RCC 7860 (cell line): Measurements from ENCODE around the gene TAF13.

Experiments used
- DNase-seq: peaks from one replicate; pipeline ENCODE4 v3.0.0-alpha.2; 2015; ENCODE audit warnings: low spot score
- FAIRE-seq: peaks from 2 replicates; lab custom pipeline; 2012; peaks lifted over from hg19 to GRCh38; lab: Jason Lieb, UNC

The TAF13 gene, protein sequence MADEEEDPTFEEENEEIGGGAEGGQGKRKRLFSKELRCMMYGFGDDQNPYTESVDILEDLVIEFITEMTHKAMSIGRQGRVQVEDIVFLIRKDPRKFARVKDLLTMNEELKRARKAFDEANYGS

DNA sequence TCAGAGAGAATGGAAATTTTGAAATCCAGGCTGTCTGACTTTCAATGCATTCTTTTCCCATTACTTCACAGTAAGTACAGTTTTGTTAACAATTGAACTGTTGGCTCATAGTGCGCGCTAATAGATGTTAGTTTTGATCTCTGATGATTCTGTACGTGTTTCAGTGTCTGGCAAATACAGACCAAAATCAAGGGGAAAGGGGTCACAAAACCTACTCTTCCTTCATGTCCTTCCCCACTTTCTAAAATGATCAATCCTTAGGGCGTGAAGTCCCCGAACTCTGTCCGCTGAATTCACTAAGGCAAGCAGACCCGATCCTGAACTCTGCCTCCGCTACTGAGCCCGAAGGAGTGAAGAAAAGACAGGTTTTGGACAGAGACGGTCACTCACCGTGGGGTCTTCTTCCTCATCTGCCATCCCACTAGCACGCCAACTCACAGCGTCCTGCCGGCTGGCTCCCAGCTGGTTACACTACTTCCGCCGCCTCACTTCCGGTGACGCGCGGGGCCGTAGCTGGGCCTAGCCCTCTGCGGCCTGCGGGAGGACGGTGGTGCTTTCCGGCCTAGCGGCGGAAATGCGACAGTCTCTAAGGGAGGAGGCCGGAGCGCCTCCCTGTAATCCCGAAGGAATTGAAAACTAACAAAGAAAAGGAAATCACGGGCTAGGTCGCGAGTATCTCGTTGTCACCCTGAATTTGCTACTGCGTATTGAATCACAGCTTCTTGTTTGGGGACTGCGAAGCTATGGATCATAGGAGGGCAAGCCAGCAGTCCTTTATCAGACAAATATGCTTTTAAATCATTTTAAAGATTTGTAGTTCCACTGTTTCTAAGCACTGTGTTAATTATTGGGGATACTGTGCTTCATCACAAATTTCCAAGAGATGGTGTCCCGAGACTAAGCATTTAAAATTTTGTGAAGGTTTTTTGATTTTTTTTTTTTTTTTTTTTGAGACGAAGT is at the start of gene TAF13:
Gene TAF13 (minus strand): TSS at position 473 of the 960 bp plus-strand sequence. CDS start 56 bp downstream, at position 417.
- DNase-seq = peak; percentile 87
- FAIRE-seq = peak; percentile 83

DNA sequence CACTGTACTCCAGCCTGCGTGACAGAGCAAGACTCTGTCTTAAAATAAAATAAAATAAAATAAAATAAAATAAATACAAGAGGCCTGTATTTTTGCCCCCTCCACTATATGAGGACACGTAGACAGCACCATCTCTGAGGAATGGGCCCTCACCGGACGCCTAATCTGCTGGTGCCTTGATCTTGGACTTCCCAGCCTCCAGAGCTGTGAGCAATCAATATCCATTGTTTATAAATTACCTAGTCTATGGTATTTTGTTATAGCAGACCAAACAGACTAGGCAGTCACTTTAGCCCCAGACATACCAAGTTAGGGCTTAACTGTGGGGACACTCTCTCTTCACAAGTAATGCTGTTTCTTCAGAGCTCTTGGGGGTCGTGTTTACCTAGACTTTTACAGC is 44.6 kb upstream of the TAF13 start:
- DNase-seq = no peak
- FAIRE-seq = no peak

- FAIRE-seq = no peak
- no peak for DNase-seq
Measured at GRCh38 chr1:109118089-109118488, 42.3 kb upstream of the TAF13 start.

DNA sequence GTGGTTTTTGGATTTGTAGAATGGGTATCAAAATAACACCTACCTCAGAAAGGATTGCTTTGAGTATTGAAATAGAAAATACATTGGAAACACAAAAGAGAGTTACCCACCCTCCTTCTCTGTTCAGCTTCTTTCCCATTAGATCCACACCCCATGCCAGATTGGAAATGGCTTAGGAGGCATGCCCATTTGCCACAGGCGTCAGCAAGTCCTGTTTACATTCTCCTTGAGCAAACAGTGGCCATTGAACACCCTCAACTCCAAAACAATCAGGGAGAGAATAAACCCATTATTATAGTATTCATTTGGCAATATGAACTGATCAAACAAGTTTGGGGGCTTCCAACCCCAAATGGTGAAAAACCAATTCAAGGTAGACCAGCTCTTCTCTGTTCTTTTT is 40.5 kb upstream of the TAF13 start:
- no peak for DNase-seq

GRCh38 chr1:109115685-109116084 is 39.9 kb upstream of the TAF13 start:
- DNase-seq (no peak), FAIRE-seq (no peak)

More for the DNA sequence above, 40.5 kb upstream of the TAF13 start:
- FAIRE-seq = no peak

DNA sequence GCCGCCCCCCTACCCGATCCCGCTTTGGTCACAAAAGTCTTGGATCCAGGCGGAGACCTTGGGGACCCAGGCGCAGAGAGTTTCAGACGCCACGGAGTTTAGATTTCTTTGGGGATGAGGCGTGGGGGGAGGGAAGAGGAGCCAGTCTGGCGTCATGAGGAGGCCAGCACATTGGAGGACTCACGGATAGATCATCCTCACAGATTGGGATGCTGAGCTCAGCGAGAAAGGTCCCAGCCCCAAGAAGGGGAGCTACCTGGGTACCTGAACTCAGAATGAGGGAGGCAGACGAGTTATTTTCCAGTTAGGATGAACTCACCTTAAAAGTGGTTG is 38.5 kb upstream of the TAF13 start:
- no peak for FAIRE-seq
- no peak for DNase-seq

GRCh38 chr1:109113590-109114341 is 38.0 kb upstream of the TAF13 start, which contains the start of gene ELAPOR1:
Gene ELAPOR1 (plus strand): TSS chr1:109114115. CDS start chr1:109114184, 69 bp downstream.
- FAIRE-seq = no peak
- no peak for DNase-seq

GRCh38 chr1:109112652-109113285 is 37.0 kb upstream of the TAF13 start:
- FAIRE-seq = no peak
- DNase-seq = peak; percentile 81

GRCh38 chr1:109112056-109112651 is 36.4 kb upstream of the TAF13 start:
- FAIRE-seq (no peak), DNase-seq (peak; percentile 40)

DNA sequence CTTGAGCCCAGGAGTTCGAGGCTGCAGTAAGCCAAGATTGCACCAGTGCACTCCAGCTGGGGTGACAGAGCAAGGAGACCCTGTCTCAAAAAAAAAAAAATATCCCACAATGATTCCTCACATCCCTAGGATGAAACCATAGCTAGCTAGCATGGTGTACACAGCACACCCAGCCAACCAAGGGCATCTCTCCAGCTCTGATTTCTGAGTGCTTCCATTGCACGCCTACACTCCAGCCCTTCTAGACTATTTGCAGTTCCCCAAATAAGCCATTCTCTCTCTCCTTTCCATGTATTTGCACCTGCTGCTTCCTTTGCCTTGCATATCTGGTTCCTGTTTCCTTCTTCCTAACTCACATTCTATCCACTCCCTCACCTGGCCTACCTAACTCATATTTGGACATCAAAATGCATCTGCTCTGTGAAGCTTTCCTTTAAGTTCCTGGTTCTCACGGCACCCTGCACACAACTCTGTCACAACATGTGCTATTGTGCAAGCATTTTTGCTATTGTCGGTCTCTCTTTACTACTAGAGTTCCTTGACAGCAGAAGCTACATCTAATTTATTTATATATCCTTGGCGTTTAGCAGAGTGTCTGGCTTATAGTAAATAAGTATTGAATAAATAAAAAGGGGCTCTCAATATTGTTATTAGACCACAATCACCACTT is 35.7 kb upstream of the TAF13 start:
- no peak for DNase-seq

DNA sequence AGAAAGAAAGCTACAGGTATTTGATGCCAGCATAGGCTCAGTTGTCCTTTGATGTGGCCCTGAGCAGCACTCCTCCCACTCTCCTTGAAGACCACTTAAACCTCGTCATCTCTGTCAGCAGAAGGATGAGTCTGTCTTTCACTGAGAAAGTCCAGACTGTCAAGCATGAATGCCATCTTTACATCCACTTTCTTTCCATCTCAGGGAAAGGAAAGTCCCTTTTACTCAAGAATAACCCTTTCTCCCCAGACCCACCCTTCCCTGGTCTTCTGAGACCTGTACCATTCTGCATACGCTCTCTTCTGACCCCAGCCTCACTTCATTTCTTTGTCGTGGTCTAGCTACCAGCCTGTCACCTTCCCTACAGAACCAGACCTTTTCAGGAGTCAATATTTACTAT is 34.1 kb upstream of the TAF13 start:
- no peak for FAIRE-seq
- DNase-seq = no peak

More for the DNA sequence above, 35.7 kb upstream of the TAF13 start:
- FAIRE-seq = no peak

- no peak for FAIRE-seq
Measured at GRCh38 chr1:109107785-109108184, 32.0 kb upstream of the TAF13 start.

DNA sequence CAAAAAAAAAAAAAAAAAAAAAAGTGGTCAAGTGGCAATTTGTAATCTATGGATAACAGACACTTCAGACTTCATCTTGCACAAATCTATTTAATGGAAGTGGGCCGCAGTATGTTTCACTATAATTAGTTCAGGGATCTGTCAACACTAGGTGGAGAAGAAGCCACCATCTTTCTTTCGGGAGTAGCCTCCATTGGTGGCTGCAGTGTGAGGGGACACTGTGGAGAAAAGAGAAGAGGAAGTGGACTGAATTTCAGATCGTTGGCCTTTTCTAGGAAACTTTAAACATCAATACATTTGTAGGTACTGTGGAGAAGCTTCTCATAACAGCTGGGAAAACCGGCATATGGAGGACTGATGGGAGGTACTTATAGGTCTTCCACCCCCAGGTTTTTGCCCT is 30.1 kb upstream of the TAF13 start:
- FAIRE-seq (no peak), DNase-seq (no peak)

More at GRCh38 chr1:109107785-109108184, 32.0 kb upstream of the TAF13 start:
- no peak for DNase-seq

DNA sequence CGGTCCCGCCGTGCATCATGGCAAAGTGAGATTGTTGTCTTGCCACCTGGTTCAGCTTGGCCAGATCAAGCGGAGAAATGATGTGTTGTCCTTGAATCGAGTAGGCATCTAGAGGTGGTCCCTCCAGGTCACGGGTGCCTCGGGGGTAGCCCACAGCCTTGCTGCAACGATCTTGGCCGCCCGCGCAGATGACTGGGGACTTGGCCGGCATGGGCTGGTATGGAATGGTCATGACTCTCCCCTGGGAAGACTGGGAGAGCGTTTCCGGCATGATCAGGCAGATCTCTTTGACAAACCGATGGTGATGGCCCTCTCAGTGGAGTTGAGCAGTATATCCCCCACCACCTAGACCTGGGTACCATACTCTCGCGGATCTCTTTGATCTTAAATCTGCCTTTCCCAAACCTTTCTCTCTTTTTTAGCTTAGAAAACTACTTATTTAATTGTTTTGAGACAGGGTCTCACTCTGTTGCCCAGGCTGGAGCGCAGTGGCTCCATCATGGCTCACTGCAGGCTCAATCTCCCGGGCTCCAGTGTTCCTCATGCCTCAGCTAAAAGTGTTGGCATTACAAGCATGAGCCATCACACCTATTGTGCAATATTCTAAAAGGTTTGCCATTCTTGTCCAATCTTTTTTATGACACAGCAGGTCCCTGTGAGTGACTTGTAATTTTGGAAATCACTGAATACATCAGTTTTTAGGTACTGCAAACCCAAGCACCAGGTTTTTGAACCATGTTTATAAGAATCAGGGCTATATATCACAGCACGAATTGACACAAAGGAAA is 28.8 kb upstream of the TAF13 start:
- no peak for DNase-seq
- FAIRE-seq = no peak

GRCh38 chr1:109099938-109100773 is 24.4 kb upstream of the TAF13 start:
- DNase-seq = peak; percentile 88
- peak; percentile 79 for FAIRE-seq

- DNase-seq = no peak
- no peak for FAIRE-seq
Measured at GRCh38 chr1:109096120-109096519, 20.3 kb upstream of the TAF13 start.

- FAIRE-seq = no peak
- DNase-seq = no peak
Measured at GRCh38 chr1:109095631-109096030, 19.8 kb upstream of the TAF13 start.

- FAIRE-seq (no peak), DNase-seq (no peak)
Measured at GRCh38 chr1:109094871-109095270, 19.1 kb upstream of the TAF13 start.
